Endothelial cell of coronary artery (primary cell): ENCODE data around the gene TTLL13. TPM values are rescaled to one million over a fixed set of nuclear protein-coding genes. Genes with fewer than 3 reads are reported as not detected.

ENCODE experiments used
- total RNA-seq: library from RNA; depleted of rRNA; stranded (reverse); fragments of >200 nt; gene quantifications from 2 replicates; pipeline ENCODE4 v1.2.3, GENCODE V29; 2014

Gene TTLL13
- under 0.01 TPM in 1 of 2 replicates, not detected in the other for total RNA-seq

DNA sequence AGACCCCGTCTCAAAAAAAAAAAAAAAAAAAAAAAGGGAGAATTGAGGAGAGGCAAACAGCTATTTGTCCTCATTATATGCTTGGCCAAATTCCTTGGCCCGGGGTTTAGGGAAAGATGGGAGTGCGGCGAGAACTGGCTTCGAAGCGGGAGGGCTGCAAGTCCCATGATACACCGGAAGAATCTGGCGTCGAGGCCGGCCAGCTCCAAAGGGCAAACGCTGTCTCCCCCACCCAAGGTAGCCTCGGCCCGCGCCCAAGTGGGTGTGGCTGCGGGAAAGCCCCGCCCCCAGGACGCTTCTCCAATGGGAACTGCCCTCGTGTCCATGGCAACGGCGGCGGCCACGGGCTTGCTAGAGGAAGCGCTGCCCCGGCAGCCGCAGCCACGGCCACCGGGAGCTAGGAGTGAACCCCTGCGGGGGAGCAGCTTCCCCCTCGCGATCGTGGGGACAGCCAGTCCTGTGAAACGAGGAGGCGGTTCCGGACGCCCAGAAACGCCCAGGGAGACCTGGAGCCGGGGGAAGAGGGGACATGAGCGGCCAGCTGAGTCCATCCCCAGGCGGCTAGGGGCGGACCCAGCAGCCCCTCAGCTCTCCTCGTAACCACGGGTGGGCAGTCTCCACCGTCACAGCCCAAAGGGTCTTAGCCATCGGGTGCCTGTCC is at the start of gene TTLL13:
TSS of gene TTLL13 (plus strand) at position 354 of the 661 bp plus-strand sequence. CDS start 1,075 bp downstream, outside the sequence.

DNA sequence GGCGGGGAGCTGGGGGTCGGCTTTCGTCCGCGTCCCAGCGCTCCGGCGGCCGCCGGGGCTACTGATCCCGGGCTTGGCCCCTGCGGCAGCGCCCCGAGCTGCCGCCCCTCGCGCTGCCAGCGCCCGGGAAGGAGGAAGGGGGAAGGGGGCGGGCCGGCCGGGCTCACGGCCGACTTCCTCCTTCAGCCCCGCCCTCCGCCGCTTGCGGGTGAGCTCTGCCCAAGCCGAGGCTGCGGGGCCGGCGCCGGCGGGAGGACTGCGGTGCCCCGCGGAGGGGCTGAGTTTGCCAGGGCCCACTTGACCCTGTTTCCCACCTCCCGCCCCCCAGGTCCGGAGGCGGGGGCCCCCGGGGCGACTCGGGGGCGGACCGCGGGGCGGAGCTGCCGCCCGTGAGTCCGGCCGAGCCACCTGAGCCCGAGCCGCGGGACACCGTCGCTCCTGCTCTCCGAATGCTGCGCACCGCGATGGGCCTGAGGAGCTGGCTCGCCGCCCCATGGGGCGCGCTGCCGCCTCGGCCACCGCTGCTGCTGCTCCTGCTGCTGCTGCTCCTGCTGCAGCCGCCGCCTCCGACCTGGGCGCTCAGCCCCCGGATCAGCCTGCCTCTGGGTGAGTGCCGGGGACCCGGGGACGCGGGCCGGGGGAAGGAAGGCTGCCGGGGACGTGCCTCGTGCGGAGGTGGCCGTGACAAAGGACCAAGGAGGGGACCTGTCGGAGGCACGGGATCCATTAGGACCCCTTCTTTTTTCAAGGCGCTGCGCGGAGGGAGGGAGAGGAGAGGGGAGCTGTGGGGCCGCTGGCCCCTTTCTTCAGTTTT is 48.0 kb upstream of the TTLL13 start, which contains the start of gene SEMA4B:
TSS of gene SEMA4B (plus strand) at position 201 of the 814 bp plus-strand sequence. CDS start at position 450, 249 bp downstream.

DNA sequence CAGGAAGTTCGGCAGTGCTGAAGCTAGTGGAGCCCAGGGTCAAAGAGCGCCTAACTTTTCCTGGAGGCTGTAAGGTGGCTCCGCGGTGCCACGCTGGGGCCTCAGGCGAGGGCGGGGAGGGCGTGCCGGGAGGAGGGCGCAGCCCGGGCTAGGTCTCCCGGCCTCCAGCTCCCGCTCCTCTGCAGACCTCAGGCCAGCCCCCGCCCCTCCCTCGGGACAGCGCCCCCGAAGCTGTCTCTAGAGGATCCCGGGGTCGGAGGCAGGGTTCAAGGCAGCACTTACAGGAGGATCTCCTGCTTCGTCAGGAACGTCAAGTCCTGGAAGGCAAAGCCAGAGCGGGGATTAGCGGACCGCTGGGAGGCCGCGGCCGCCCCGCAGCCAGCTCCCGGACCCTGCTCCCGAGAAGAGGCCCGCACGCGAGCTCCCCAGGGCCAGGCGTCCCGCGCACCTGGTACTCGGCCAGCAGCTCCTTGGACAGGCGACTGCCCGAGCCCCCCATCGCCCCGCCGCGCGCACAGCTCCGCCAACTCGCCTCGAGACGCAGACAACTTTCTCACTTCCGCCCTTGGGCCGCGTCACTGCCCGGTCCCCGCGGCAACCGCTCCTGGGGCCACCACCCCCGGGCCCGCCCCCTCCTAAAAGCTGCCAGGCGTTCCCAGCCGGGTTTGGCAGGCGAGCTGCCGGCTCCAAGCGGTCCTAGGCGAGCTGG is 15.8 kb upstream of the TTLL13 start, which contains the start of gene CIB1:
TSS of gene CIB1 (minus strand) at position 555 of the 709 bp plus-strand sequence. CDS start at position 499, 56 bp downstream.

GRCh38 chr15:90234096-90234988 is 15.0 kb upstream of the TTLL13 start, which contains the start of gene GDPGP1:
Gene GDPGP1, plus strand, starts transcription at chr15:90234209. Its CDS starts 6,700 bp downstream, at chr15:90240909.

DNA sequence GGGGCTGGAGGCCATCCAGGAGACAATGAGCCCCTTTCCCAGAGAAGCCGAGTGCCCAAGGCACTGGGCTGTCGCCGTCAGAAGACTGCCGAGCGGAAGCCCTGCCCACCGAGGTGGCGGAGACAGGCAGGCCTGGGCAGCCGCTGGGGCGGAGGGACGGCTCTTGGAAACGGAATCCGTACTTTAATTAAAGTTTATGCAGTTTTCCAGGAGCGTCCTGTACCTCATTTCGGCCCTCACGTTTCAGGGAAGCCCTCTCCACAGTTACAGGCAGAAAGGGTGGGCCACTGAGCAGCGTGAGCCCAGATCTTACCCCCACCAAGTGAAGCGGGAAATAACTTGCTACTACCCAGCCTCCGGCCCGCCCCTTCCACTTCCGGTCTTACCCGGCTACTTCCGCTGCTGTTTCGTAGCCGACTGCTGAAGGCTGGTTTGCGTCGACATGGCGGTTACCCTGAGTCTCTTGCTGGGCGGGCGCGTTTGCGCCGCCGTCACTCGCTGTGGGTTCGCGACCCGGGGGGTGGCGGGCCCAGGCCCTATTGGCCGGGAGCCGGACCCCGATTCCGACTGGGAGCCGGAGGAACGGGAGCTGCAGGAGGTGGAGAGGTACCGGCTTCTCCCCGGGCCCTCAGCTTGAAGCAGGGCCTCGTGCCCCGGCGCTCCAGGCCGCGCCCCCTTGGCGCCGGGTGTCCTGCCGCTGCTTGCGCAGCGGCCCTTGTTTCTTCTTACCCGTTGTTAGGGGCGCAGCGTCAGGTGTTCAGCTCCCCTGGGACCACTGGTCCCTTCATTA is 16.1 kb downstream of the TTLL13 start, which contains the start of gene NGRN:
TSS of gene NGRN (plus strand) at position 402 of the 790 bp plus-strand sequence. CDS start at position 443, 41 bp downstream.

Other genes starting within 250 kb of the TTLL13 start
- 11.1 and 15.0 TPM in 2 replicates for gene ZNF710, start 248.2 kb upstream of the TTLL13 start, total RNA-seq
- 65.2 and 91.8 TPM in 2 replicates for gene IDH2, start 147.1 kb upstream of the TTLL13 start, total RNA-seq
- gene SEMA4B, start 48.2 kb upstream of the TTLL13 start, total RNA-seq = 10.9 and 65.6 TPM in 2 replicates
- 41.0 and 47.0 TPM in 2 replicates for gene CIB1, start 15.6 kb upstream of the TTLL13 start, total RNA-seq
- gene GDPGP1, start 15.3 kb upstream of the TTLL13 start, total RNA-seq = 5.9 and 7.4 TPM in 2 replicates
- gene NGRN, start 16.1 kb downstream of the TTLL13 start, total RNA-seq = 43.1 and 66.6 TPM in 2 replicates
- gene ZNF774, start 102.7 kb downstream of the TTLL13 start, total RNA-seq = 0.72 and 1.0 TPM in 2 replicates
- gene IQGAP1, start 138.7 kb downstream of the TTLL13 start, total RNA-seq = 206 and 279 TPM in 2 replicates